ENCODE results near the gene PIAS1. TPM values are rescaled to one million over a fixed set of nuclear protein-coding genes. Genes with fewer than 3 reads are reported as not detected.
"Not testable (repeated sequence)": the region's sequence is repeated elsewhere in the genome, so short reads cannot be mapped to it uniquely, and the experiment has no call there.

PIAS1 gene
- total RNA-seq, 2 donors from 2014 or later, result 24.1 to 63.3 TPM

DNA sequence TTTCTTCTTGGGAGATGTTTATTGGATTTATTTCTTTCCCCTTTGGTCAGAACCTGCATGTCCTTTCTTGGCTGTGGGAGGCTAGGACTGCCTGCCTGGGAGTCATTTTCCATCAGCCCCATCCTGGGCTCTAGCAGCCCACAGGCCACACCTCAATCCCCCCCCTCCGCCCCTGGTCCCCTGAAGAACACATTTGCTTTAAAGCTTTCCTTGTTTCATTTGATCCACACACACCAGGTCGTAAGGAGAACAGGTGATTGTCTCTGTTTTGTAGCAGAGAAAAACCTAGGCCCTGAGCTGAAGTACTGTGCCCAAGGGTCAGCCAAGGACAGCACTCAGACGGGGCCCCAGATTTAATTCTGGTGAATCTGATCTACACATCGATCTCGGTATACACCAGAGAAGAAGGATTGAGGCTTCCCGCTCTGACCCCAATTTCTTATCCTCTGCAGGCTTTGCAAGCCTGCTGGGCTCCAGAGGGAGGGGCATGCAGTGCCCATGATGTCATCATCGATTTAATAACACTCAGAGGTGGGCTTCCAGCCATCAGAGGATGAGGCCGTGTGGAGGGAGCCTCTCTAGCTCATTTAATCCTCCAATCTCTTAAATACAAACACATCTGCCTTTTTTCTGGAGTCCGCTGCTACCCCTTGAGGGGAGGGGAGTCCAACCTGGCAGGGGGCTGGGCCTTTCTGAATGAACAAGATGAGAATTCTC lies 177.1 kb downstream of the PIAS1 start:
- peaks cover 19% of the 10 kb centered on the region for H3K4me1 ChIP-seq
- intact Hi-C loops (cut with DNase I), result no loop called here
- H3K4me3 ChIP-seq, result no peak overlapping the region
- no peak for DNase-seq
- no peaks in the 10 kb centered on the region for H3K27me3 ChIP-seq
- no peaks in the 10 kb centered on the region for H3K9me3 ChIP-seq
- 72 to 73% methylated on average over 8 to 9 of the region's 9 CpGs for WGBS, 2 donors
- H3K27ac ChIP-seq, result no peak overlapping the region
- no peak for ATAC-seq
- no peaks in the 10 kb centered on the region for H3K36me3 ChIP-seq (replicated peaks in 1 of 2; ENCODE audit: insufficient read depth in 1 of 2, low read depth in 2 of 2)
- TF ChIP-seq, protein P1, sequence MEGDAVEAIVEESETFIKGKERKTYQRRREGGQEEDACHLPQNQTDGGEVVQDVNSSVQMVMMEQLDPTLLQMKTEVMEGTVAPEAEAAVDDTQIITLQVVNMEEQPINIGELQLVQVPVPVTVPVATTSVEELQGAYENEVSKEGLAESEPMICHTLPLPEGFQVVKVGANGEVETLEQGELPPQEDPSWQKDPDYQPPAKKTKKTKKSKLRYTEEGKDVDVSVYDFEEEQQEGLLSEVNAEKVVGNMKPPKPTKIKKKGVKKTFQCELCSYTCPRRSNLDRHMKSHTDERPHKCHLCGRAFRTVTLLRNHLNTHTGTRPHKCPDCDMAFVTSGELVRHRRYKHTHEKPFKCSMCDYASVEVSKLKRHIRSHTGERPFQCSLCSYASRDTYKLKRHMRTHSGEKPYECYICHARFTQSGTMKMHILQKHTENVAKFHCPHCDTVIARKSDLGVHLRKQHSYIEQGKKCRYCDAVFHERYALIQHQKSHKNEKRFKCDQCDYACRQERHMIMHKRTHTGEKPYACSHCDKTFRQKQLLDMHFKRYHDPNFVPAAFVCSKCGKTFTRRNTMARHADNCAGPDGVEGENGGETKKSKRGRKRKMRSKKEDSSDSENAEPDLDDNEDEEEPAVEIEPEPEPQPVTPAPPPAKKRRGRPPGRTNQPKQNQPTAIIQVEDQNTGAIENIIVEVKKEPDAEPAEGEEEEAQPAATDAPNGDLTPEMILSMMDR (IDR thresholded peaks at IDR 0.05), result no peak
- TF ChIP-seq POLR2A (IDR thresholded peaks at IDR 0.05), result no peak

DNA sequence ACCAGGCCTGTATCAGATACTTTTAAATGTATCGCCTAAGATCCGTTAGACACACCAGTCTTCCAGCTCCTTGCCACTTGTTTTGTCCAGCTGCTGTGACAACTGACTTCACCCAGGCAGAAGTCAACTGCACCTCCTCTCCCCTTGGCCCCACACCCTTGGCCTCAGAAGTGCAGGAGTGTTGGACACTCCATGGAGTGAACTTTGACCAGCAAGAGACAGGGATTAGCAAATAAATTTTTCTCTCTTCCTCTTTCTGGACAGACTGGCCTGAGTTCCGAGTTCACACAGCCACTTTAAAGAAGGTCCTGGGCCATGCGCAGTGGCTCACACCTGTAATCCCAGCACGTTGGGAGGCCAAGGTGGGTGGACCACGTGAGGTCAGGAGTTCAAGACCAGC lies 178.3 kb downstream of the PIAS1 start:
- no peaks in the 10 kb centered on the region for H3K36me3 ChIP-seq (replicated peaks in 1 of 2; ENCODE audit: insufficient read depth in 1 of 2, low read depth in 2 of 2)
- H3K27ac ChIP-seq, result peak overlapping the region in 1 of 4 donors; percentile 42
- TF ChIP-seq, protein P1 (IDR thresholded peaks at IDR 0.05), result no peak
- no peak for TF ChIP-seq POLR2A (IDR thresholded peaks at IDR 0.05)
- no peak for ATAC-seq
- DNase-seq, result no peak
- no peak overlapping the region for H3K4me3 ChIP-seq
- 70 to 78% methylated on average over 6 of the region's 6 CpGs for WGBS, 2 donors
- H3K9me3 ChIP-seq, result no peaks in the 10 kb centered on the region
- no peaks in the 10 kb centered on the region for H3K27me3 ChIP-seq
- intact Hi-C loops (cut with DNase I), result no loop called here
- peaks cover 19% of the 10 kb centered on the region for H3K4me1 ChIP-seq

DNA sequence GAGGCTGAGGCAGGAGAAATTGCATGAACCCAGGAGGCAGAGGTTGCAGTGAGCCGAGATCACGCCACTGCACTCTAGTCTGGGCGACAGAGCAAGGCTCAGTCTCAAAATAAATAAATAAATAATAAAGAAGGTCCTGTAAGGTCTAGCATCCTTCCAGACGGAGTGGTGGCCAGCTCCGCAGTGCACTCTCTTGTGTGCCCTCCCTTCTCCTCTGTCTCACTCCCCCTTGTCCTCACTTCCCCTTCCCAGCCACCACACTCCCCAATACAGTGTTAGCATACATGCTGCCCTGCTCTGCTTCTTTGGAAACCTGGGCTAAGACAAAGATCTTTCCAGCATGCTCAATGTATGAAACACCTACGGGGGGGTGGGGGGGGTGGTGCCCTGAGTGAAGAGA lies 178.8 kb downstream of the PIAS1 start:
- DNase-seq (peak in 1 of 4 donors; percentile 53), ATAC-seq (no peak)
- TF ChIP-seq POLR2A (IDR thresholded peaks at IDR 0.05), result no peak
- TF ChIP-seq, protein P1 (IDR thresholded peaks at IDR 0.05), result no peak
- Histone ChIP-seq H3K27me3 (no peaks in the 10 kb centered on the region), H3K9me3 (no peaks in the 10 kb centered on the region), H3K36me3 (replicated peaks in 1 of 2; ENCODE audit: insufficient read depth in 1 of 2, low read depth in 2 of 2) (no peaks in the 10 kb centered on the region), H3K4me3 (no peak overlapping the region), H3K27ac (peak overlapping the region in 1 of 4 donors; percentile 42), H3K4me1 (peaks cover 15% of the 10 kb centered on the region)
- 78 to 85% methylated on average over 5 to 6 of the region's 6 CpGs for WGBS, 2 donors
- intact Hi-C loops (cut with DNase I), result no loop called here

DNA sequence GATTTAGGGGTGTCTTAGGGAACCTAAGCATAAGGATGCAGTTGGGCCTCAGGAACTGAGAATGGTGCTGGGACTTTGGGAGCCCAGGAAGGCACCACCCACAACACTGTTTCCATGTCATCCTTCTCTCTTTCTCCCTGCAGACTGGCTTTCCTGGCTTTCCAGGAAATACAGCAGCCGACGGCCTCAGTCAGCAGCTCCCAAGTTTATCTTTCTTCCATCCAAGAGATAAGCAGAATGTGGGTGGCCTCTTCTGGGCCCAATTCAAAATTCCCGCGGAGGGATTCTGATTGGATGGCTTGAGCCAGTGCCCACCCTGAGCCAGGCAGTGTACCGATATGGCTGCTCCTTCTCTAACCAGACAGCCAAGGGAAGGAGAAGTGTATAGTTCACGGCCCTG lies 179.9 kb downstream of the PIAS1 start:
- TF ChIP-seq, protein P1 (IDR thresholded peaks at IDR 0.05), result no peak
- TF ChIP-seq POLR2A (IDR thresholded peaks at IDR 0.05), result no peak
- H3K4me3 ChIP-seq, result no peak overlapping the region
- WGBS, 2 donors, result 54 to 64% methylated on average over 6 of the region's 6 CpGs
- no peak for ATAC-seq
- H3K9me3 ChIP-seq, result no peaks in the 10 kb centered on the region
- H3K27me3 ChIP-seq, result no peaks in the 10 kb centered on the region
- H3K4me1 ChIP-seq, result peaks cover 7% of the 10 kb centered on the region
- DNase-seq, result no peak
- intact Hi-C loops (cut with DNase I), result no loop called here
- no peaks in the 10 kb centered on the region for H3K36me3 ChIP-seq (replicated peaks in 1 of 2; ENCODE audit: insufficient read depth in 1 of 2, low read depth in 2 of 2)
- H3K27ac ChIP-seq, result no peak overlapping the region

DNA sequence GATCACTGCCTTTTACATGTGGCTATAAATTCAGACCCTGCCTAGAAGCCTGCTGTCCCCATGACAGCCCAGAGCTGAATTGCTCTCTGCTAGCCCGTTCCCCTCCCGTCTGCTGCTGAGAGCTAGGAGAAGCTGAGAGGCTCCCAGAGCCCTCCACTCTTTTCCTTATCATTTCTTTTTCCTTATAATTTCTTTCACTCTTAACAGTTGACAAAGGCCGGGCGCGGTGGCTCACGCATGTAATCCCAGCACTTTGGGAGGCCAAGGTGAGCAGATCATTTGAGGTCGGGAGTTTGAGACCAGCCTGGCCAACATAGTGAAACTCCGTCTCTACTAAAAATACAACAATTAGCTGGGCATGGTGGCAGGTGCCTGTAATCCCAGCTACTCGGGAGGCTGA lies 180.4 kb downstream of the PIAS1 start:
- intact Hi-C loops (cut with DNase I); H3K9me3 ChIP-seq: not testable (repeated sequence)
- 89 to 91% methylated on average over 9 of the region's 9 CpGs for WGBS, 2 donors

More for the DNA sequence above, 180.4 kb downstream of the PIAS1 start:
- not testable (repeated sequence) for H3K27me3 ChIP-seq; H3K36me3 ChIP-seq (replicated peaks in 1 of 2; ENCODE audit: insufficient read depth in 1 of 2, low read depth in 2 of 2); H3K27ac ChIP-seq; ATAC-seq; DNase-seq; H3K4me3 ChIP-seq; H3K4me1 ChIP-seq

Measured in body of pancreas (tissue), 4 donors.